Measurements from ENCODE around the gene ZNF205. TPM values are rescaled to one million over a fixed set of nuclear protein-coding genes. Genes with fewer than 3 reads are reported as not detected.
A peak's percentile ranks its signal among the peaks of the same experiment; 100 is the strongest.
"Not testable (repeated sequence)": the region's sequence is repeated elsewhere in the genome, so short reads cannot be mapped to it uniquely, and the experiment has no call there.

ZNF205 gene
- total and polyA plus RNA-seq, 5 donors, result 6.4 to 10.9 (median 9.9) TPM

- intact Hi-C loops (cut with DNase I), result loop anchor here in 1 of 4 donors (10.0 kb wide), 1 partner anchor 97 kb away; the partner anchor contains the start of gene IL32
- H3K9me3 ChIP-seq (ENCODE audit: control insufficient read depth, low read length), result no peaks in the 10 kb centered on the region
- no peak overlapping the region for H3K4me3 ChIP-seq (ENCODE audit: low read length)
- ATAC-seq (no peak), DNase-seq (peak in 1 of 3 donors; percentile 57)
- H3K4me1 ChIP-seq (ENCODE audit: control insufficient read depth, insufficient read depth, low read length), result no peaks in the 10 kb centered on the region
- WGBS, result 90% methylated on average over 36 of the region's 36 CpGs
- H3K27ac ChIP-seq (ENCODE audit: low read length), result no peak overlapping the region
- H3K27me3 ChIP-seq (ENCODE audit: control insufficient read depth, insufficient read depth), result no peaks in the 10 kb centered on the region
Measured at GRCh38 chr16:3161235-3162018, 49.0 kb downstream of the ZNF205 start.

GRCh38 chr16:3164121-3164991, 52.0 kb downstream of the ZNF205 start:
- peak in 2 of 3 donors; percentile 50 to 52 for DNase-seq
- Histone ChIP-seq H3K9me3 (ENCODE audit: control insufficient read depth, low read length) (no peaks in the 10 kb centered on the region), H3K27me3 (ENCODE audit: control insufficient read depth, insufficient read depth) (no peaks in the 10 kb centered on the region), H3K4me3 (ENCODE audit: low read length) (no peak overlapping the region), H3K4me1 (ENCODE audit: control insufficient read depth, insufficient read depth, low read length) (no peaks in the 10 kb centered on the region), H3K27ac (ENCODE audit: low read length) (no peak overlapping the region)
- ATAC-seq, result no peak
- 84% methylated on average over 37 of the region's 37 CpGs for WGBS
- intact Hi-C loops (cut with DNase I), result loop anchor here in 1 of 4 donors (10.0 kb wide), 1 partner anchor 100 kb away; the partner anchor contains the start of gene IL32

DNA sequence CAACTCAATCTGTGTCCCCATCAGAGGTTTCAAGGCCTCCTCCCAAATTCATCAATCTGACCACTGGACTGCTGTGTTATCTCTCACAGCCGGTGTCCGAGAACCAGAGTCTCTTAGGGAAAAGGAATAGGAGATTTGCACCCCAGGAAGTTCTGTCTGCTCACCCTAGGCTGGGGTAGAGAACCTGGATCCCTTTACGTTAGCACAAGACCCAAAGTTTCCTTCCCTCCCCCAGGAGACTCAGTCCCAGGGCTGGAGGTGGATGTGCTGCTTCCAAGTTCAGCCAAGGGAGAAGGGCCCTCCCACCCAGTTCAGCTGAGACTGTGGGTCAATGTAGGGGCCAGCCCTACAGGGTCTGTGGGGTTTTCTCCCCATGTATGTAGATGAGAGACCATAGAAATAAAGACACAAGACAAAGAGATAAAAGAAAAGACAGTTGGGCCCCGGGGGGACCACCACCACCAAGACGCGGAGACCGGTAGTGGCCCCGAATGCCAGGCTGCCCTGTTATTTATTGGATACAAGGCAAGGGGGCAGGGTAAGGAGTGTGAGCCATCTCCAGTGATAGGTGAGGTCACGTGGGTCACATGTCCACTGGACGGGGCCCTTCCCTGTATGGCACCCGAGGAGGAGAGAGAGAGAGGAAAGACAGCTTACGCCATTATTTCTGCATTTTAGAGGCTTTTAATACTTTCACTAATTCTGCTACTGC, 52.9 kb downstream of the ZNF205 start:
- ATAC-seq, result no peak
- intact Hi-C loops (cut with DNase I), result loop anchor here in 1 of 4 donors (10.0 kb wide), 1 partner anchor 100 kb away; the partner anchor contains the start of gene IL32
- no peak overlapping the region for H3K27ac ChIP-seq (ENCODE audit: low read length)

DNA sequence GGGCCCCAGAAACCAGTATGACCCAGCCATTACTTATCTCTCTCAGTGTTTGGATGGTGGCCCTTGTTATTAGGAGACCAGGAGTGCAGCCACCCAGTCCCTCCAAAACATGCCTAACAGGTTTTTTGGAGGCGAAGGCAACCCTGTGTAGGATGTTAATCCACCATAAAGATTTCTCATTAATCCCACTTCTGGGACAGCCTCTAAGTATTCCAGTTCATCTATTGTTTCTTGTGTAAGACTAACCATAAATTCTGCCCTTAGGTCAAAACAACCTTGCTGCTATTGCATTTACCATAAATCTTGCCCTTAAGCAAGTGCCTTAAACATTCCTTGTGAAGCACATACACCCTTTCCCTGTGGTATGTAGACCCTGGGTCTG, 54.1 kb downstream of the ZNF205 start:
- ATAC-seq, result no peak
- Histone ChIP-seq H3K9me3 (ENCODE audit: control insufficient read depth, low read length) (no peaks in the 10 kb centered on the region), H3K27me3 (ENCODE audit: control insufficient read depth, insufficient read depth) (no peaks in the 10 kb centered on the region), H3K27ac (ENCODE audit: low read length) (no peak overlapping the region), H3K4me3 (ENCODE audit: low read length) (no peak overlapping the region), H3K4me1 (ENCODE audit: control insufficient read depth, insufficient read depth, low read length) (no peaks in the 10 kb centered on the region)
- WGBS, result 29% methylated on average over 1 of the region's 1 CpG
- DNase-seq, result no peak
- intact Hi-C loops (cut with DNase I), result loop anchor here in 1 of 4 donors (10.0 kb wide), 1 partner anchor 102 kb away; the partner anchor contains the start of gene IL32

More for the DNA sequence above, 52.9 kb downstream of the ZNF205 start:
- WGBS, result 83% methylated on average over 12 of the region's 12 CpGs
- Histone ChIP-seq H3K4me1 (ENCODE audit: control insufficient read depth, insufficient read depth, low read length) (no peaks in the 10 kb centered on the region), H3K27me3 (ENCODE audit: control insufficient read depth, insufficient read depth) (no peaks in the 10 kb centered on the region), H3K9me3 (ENCODE audit: control insufficient read depth, low read length) (no peaks in the 10 kb centered on the region), H3K4me3 (ENCODE audit: low read length) (no peak overlapping the region)
- DNase-seq, result peak in 1 of 3 donors; percentile 42

DNA sequence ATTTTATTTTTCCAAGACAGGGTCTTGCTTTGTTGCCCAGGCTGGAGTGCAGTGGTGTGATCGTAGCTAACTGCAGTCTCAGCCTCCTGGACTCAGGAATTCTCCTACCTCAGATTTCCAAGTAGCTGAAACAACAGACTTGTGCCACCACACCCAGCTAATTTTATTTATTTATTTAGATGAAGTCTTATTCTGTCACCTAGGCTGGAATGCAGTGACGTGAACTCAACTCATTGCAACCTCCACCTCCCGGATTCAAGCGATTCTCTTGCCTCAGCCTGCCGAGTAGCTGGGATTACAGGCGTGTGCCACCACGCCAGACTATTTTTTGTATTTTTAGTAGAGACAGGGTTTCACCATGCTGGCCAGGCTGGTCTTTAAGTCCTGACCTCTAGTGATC, 56.3 kb downstream of the ZNF205 start:
- H3K4me3 ChIP-seq (ENCODE audit: low read length); H3K4me1 ChIP-seq (ENCODE audit: control insufficient read depth, insufficient read depth, low read length); H3K27ac ChIP-seq (ENCODE audit: low read length); H3K27me3 ChIP-seq (ENCODE audit: control insufficient read depth, insufficient read depth); DNase-seq; ATAC-seq; H3K9me3 ChIP-seq (ENCODE audit: control insufficient read depth, low read length): not testable (repeated sequence)
- intact Hi-C loops (cut with DNase I), result loop anchor here in 1 of 4 donors (10.0 kb wide), 1 partner anchor 104 kb away; the partner anchor contains the start of gene IL32
- 84% methylated on average over 7 of the region's 7 CpGs for WGBS

Other genes with a start within 250 kb of the ZNF205 start
- gene FLYWCH2, start 229.4 kb upstream of the ZNF205 start, total RNA-seq, result 10 to 100 TPM; 26.6 to 37.2 (median 29.1) TPM
- gene FLYWCH2, start 229.4 kb upstream of the ZNF205 start, polyA plus RNA-seq, result 44.3 TPM
- 10 to 100 TPM; 35.8 to 43.9 (median 36.4) TPM for gene FLYWCH1, start 200.7 kb upstream of the ZNF205 start, total RNA-seq
- gene FLYWCH1, start 200.7 kb upstream of the ZNF205 start, polyA plus RNA-seq, result 28.9 TPM
- gene KREMEN2, start 148.3 kb upstream of the ZNF205 start, total RNA-seq, result not detected
- gene KREMEN2, start 148.3 kb upstream of the ZNF205 start, polyA plus RNA-seq, result not detected
- 1 to 10 TPM; 4.0 to 8.8 (median 5.5) TPM for gene PAQR4, start 143.2 kb upstream of the ZNF205 start, total RNA-seq
- gene PAQR4, start 143.2 kb upstream of the ZNF205 start, polyA plus RNA-seq, result 10.3 TPM
- gene PKMYT1, start 132.1 kb upstream of the ZNF205 start, total RNA-seq, result 1 to 10 TPM in 2 of 4 donors, not detected in 2; 1.1 to 2.1 TPM
- gene PKMYT1, start 132.1 kb upstream of the ZNF205 start, polyA plus RNA-seq, result 2.1 TPM
- under 1 TPM; 0.14 to 0.46 (median 0.25) TPM for gene CLDN9, start 99.7 kb upstream of the ZNF205 start, total RNA-seq
- 0.41 TPM for gene CLDN9, start 99.7 kb upstream of the ZNF205 start, polyA plus RNA-seq
- not detected for gene CLDN6, start 94.4 kb upstream of the ZNF205 start, total RNA-seq
- gene CLDN6, start 94.4 kb upstream of the ZNF205 start, polyA plus RNA-seq, result not detected
- 10 to 100 TPM; 13.8 to 50.8 (median 28.0) TPM for gene TNFRSF12A, start 92.2 kb upstream of the ZNF205 start, total RNA-seq
- gene TNFRSF12A, start 92.2 kb upstream of the ZNF205 start, polyA plus RNA-seq, result 94.7 TPM
- gene HCFC1R1, start 88.6 kb upstream of the ZNF205 start, total RNA-seq, result 10 to 100 TPM; 43.7 to 80.5 (median 64.6) TPM
- gene HCFC1R1, start 88.6 kb upstream of the ZNF205 start, polyA plus RNA-seq, result 122 TPM
- gene THOC6, start 88.6 kb upstream of the ZNF205 start, total RNA-seq, result 10 to 100 TPM; 11.1 to 13.7 (median 13.0) TPM
- gene THOC6, start 88.6 kb upstream of the ZNF205 start, polyA plus RNA-seq, result 13.1 TPM
- not detected for gene BICDL2, start 75.6 kb upstream of the ZNF205 start, total RNA-seq
- not detected for gene BICDL2, start 75.6 kb upstream of the ZNF205 start, polyA plus RNA-seq
- gene MMP25, start 66.0 kb upstream of the ZNF205 start, total RNA-seq, result 1 to 10 TPM in 2 of 4 donors, under 1 TPM in 2; 0.72 to 1.7 (median 0.95) TPM
- gene MMP25, start 66.0 kb upstream of the ZNF205 start, polyA plus RNA-seq, result 0.68 TPM
- gene IL32, start 46.9 kb upstream of the ZNF205 start, total RNA-seq, result 10 to 100 TPM; 27.5 to 55.0 (median 37.8) TPM
- 62.8 TPM for gene IL32, start 46.9 kb upstream of the ZNF205 start, polyA plus RNA-seq
- not detected for gene ZSCAN10, start 13.3 kb upstream of the ZNF205 start, total RNA-seq
- gene ZSCAN10, start 13.3 kb upstream of the ZNF205 start, polyA plus RNA-seq, result not detected
- 1 to 10 TPM; 6.2 to 8.7 (median 7.6) TPM for gene ZNF213, start 22.4 kb downstream of the ZNF205 start, total RNA-seq
- gene ZNF213, start 22.4 kb downstream of the ZNF205 start, polyA plus RNA-seq, result 7.2 TPM
- gene OR1F1, start 75.6 kb downstream of the ZNF205 start, total RNA-seq, result not detected
- not detected for gene OR1F1, start 75.6 kb downstream of the ZNF205 start, polyA plus RNA-seq
- gene ZNF200, start 122.6 kb downstream of the ZNF205 start, total RNA-seq, result 1 to 10 TPM; 4.9 to 7.9 (median 6.1) TPM
- 2.9 TPM for gene ZNF200, start 122.6 kb downstream of the ZNF205 start, polyA plus RNA-seq
- gene MEFV, start 144.0 kb downstream of the ZNF205 start, total RNA-seq, result 1 to 10 TPM in 3 of 4 donors, under 1 TPM in 1; 0.91 to 1.6 (median 1.6) TPM
- gene MEFV, start 144.0 kb downstream of the ZNF205 start, polyA plus RNA-seq, result 0.32 TPM
- 10 to 100 TPM; 10.5 to 17.8 (median 12.0) TPM for gene ZNF263, start 170.9 kb downstream of the ZNF205 start, total RNA-seq
- 8.3 TPM for gene ZNF263, start 170.9 kb downstream of the ZNF205 start, polyA plus RNA-seq
- gene TIGD7, start 192.8 kb downstream of the ZNF205 start, total RNA-seq, result 1 to 10 TPM; 5.1 to 8.7 (median 6.4) TPM
- gene TIGD7, start 192.8 kb downstream of the ZNF205 start, polyA plus RNA-seq, result 3.5 TPM
- 10 to 100 TPM; 19.8 to 23.0 (median 21.5) TPM for gene ZNF75A, start 192.9 kb downstream of the ZNF205 start, total RNA-seq
- 16.0 TPM for gene ZNF75A, start 192.9 kb downstream of the ZNF205 start, polyA plus RNA-seq
- under 1 TPM in 1 of 4 donors, not detected in 3; 0.21 TPM for gene OR2C1, start 243.3 kb downstream of the ZNF205 start, total RNA-seq
- not detected for gene OR2C1, start 243.3 kb downstream of the ZNF205 start, polyA plus RNA-seq